ENCODE data around the gene ATP5MC2.

DNA sequence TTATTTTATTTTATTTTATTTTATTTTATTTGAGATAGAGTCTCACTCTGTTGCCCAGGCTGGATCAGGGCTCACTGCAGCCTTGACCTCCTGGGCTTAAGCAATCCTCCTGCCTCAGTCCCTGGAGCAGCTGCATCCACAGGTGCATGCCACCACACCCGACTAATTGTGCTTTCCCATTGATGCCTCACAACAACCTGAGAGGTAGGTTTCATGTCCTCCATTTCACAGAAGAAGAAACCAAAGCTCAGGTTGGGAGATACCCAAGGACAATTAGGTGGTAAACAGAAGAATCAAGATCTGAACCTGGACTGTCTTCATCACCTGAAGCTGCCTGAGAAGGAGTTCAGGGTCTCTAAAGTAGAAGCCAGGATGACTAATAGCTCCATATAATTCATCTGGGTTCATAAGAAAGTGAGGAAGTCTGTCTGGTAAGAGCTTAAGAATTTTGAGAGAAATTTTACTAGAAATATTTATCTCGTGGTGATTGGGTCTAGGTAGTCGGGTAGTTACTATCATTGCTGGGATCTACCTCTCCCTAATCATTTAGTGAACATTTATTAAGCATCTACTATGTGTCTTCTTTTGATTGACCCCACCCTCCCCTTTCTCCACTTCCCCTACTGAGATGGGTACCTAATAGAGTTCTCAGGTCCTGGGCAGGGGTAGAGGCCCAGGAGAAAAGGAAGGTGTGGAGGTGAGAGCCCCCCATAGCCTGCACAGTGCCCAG, 23.2 kb upstream of the ATP5MC2 start:
- no peak for TF ChIP-seq POLR2AphosphoS5 (IDR thresholded peaks at IDR 0.05)
- no peak for TF ChIP-seq EP300 (IDR thresholded peaks at IDR 0.05)
- TF ChIP-seq, protein P1, sequence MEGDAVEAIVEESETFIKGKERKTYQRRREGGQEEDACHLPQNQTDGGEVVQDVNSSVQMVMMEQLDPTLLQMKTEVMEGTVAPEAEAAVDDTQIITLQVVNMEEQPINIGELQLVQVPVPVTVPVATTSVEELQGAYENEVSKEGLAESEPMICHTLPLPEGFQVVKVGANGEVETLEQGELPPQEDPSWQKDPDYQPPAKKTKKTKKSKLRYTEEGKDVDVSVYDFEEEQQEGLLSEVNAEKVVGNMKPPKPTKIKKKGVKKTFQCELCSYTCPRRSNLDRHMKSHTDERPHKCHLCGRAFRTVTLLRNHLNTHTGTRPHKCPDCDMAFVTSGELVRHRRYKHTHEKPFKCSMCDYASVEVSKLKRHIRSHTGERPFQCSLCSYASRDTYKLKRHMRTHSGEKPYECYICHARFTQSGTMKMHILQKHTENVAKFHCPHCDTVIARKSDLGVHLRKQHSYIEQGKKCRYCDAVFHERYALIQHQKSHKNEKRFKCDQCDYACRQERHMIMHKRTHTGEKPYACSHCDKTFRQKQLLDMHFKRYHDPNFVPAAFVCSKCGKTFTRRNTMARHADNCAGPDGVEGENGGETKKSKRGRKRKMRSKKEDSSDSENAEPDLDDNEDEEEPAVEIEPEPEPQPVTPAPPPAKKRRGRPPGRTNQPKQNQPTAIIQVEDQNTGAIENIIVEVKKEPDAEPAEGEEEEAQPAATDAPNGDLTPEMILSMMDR (IDR thresholded peaks at IDR 0.05), result no peak

All from sigmoid colon (tissue), 4 donors.